Effector memory CD8-positive, alpha-beta T cell (primary cell): ENCODE results near the gene PERP.

ENCODE experiments used
- ATAC-seq: fragments of 150-1000 bp; cut with Tn5 transposase; replicated peaks from 2 replicates; pipeline ENCODE4 v1.10.0; 2021; ENCODE audit warnings: mild to moderate bottlenecking, moderate library complexity
- DNase-seq, 3 experiments: peaks; one replicate each; pipeline ENCODE4 v3.0.0; 2021
- H3K27ac Mint-ChIP-seq, 2 donors: one replicate each; pipeline ENCODE4 v1.8.0; 2022; ENCODE audit warnings: mild to moderate bottlenecking in 2 of 2, mixed read lengths in 2 of 2, moderate library complexity in 2 of 2
- H3K27me3 Mint-ChIP-seq, 2 donors: one replicate each; pipeline ENCODE4 v1.8.0; 2022; ENCODE audit warnings: mixed read lengths in 2 of 2
- H3K36me3 Mint-ChIP-seq: one replicate; pipeline ENCODE4 v1.8.0; 2022; ENCODE audit warnings: mild to moderate bottlenecking, moderate library complexity, mixed read lengths; ENCODE audit not compliant: insufficient read depth
- H3K4me1 Mint-ChIP-seq, 2 donors: one replicate each; pipeline ENCODE4 v1.8.0; 2022; ENCODE audit warnings: low read depth in 2 of 2, mixed read lengths in 2 of 2
- H3K4me3 Mint-ChIP-seq, 2 donors: one replicate each; pipeline ENCODE4 v1.8.0; 2022; ENCODE audit warnings: mild to moderate bottlenecking in 2 of 2, mixed read lengths in 2 of 2, moderate library complexity in 2 of 2
- H3K9me3 Mint-ChIP-seq, 2 donors: one replicate each; pipeline ENCODE4 v1.8.0; 2022; ENCODE audit warnings: mixed read lengths in 2 of 2

PERP gene

GRCh38 chr6:138063726-138064125 lies 43.5 kb downstream of the PERP start:
- DNase-seq (no peak), ATAC-seq (no peak)
- Mint-ChIP-seq H3K36me3 (no peaks in the 10 kb centered on the region), H3K4me3 (no peak overlapping the region), H3K27me3 (peaks cover 19 to 28% of the 10 kb centered on the region in 2 donors), H3K9me3 (no peaks in the 10 kb centered on the region), H3K27ac (no peak overlapping the region), H3K4me1 (no peaks in the 10 kb centered on the region)

DNA sequence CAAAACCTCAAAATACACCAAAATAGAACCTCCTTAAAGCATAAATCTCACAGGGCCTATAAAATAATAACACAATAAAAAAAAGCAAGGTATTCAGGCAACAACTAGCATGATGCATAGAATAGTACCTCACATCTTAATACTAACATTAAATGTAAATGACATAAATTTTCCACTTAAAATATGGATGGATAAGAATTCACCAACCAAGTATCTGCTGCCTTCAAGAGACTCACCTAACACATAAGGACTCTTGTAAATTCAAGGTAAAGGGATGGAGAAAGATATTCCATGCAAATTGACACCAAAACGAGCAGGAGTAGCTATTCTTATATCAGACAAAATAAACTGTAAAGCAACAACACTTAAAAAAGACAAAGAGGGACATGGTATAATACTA lies 52.2 kb downstream of the PERP start:
- Mint-ChIP-seq H3K27ac (no peak overlapping the region), H3K36me3 (no peaks in the 10 kb centered on the region), H3K4me1 (no peaks in the 10 kb centered on the region), H3K27me3 (peaks cover 73 to 85% of the 10 kb centered on the region in 2 donors), H3K9me3 (peaks cover 0 to 6% of the 10 kb centered on the region in 2 donors), H3K4me3 (no peak overlapping the region)
- DNase-seq = no peak
- no peak for ATAC-seq

DNA sequence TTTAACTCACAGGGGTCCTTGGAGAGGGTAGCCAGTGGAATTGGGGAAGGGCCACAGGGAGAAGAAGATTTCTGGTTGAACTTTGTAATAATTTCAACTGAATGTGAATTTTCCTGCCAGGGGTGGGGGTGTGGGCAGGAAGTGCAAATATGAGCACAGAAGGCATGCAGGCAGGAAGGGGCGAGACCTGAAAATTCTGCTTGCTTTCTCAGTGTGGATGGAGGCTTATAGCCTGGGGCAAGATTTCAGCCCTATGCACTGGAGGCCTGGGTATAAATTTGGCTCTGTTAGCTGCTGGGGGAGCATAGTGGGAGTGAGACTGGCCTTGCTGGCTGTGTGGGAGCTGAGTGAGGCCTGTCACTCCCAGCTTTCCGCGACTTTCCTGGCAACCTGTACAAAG lies 54.4 kb downstream of the PERP start:
- no peak for DNase-seq
- Mint-ChIP-seq H3K36me3 (no peaks in the 10 kb centered on the region), H3K4me1 (no peaks in the 10 kb centered on the region), H3K9me3 (peaks cover 0 to 6% of the 10 kb centered on the region in 2 donors), H3K27me3 (peaks cover 62 to 69% of the 10 kb centered on the region in 2 donors), H3K27ac (no peak overlapping the region), H3K4me3 (no peak overlapping the region)
- no peak for ATAC-seq

GRCh38 chr6:138044972-138045371 lies 62.2 kb downstream of the PERP start:
- Mint-ChIP-seq H3K27ac (no peak overlapping the region), H3K27me3 (peaks cover 0 to 15% of the 10 kb centered on the region in 2 donors), H3K4me1 (no peaks in the 10 kb centered on the region), H3K36me3 (no peaks in the 10 kb centered on the region), H3K9me3 (peaks cover 0 to 1% of the 10 kb centered on the region in 2 donors), H3K4me3 (no peak overlapping the region)
- DNase-seq = no peak
- ATAC-seq = no peak

DNA sequence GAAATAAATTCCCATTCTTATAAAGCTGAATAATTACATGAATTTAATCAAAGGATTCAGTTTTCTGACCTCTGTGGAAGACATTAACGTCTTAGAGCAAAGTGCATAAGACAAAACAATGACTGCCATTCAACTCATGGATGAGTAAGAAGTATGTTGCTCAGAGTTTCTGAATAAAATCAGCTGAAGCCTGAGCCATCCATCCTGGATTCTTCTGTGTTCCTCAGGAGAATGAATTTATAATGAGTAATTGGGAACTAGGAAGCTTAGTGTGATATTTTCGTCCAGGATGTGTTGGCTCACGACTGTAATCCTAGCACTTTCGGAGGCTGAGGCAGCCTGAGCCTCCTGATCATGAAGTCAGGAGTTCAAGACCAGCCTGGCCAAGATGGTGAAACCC lies 62.8 kb downstream of the PERP start:
- H3K4me1 Mint-ChIP-seq = no peaks in the 10 kb centered on the region
- H3K27me3 Mint-ChIP-seq = peaks cover 0 to 15% of the 10 kb centered on the region in 2 donors
- peaks cover 0 to 1% of the 10 kb centered on the region in 2 donors for H3K9me3 Mint-ChIP-seq
- DNase-seq = no peak
- H3K27ac Mint-ChIP-seq = no peak overlapping the region
- no peak for ATAC-seq
- no peak overlapping the region for H3K4me3 Mint-ChIP-seq
- no peaks in the 10 kb centered on the region for H3K36me3 Mint-ChIP-seq
